Sigmoid colon (tissue), 4 donors: Measurements from ENCODE around the gene WDR91.

Source experiments
- EP300 ChIP-seq, 4 donors: sonication (generic); formaldehyde crosslinking; IDR thresholded peaks; one replicate each; pipeline ENCODE4 v1.6.1; 2017; ENCODE audit warnings: antibody characterized with exemption in 4 of 4
- POLR2A ChIP-seq, 2 donors: fragments of 450-650 bp; IDR thresholded peaks; one replicate each; pipeline ENCODE4 v1.6.1; 2016; ENCODE audit warnings: antibody characterized with exemption in 2 of 2, mild to moderate bottlenecking in 2 of 2, moderate library complexity in 2 of 2
- POLR2AphosphoS5 ChIP-seq, 4 donors: sonication (generic); formaldehyde crosslinking; IDR thresholded peaks; one replicate each; pipeline ENCODE4 v1.6.1; 2017; ENCODE audit warnings: antibody characterized with exemption in 4 of 4
- TF ChIP-seq, protein P1 (sequence below), 4 experiments: fragments of 450-650 bp in 3 of 4; fragments of 200-600 bp in 1 of 4; IDR thresholded peaks; one replicate each; pipeline ENCODE4 v1.5.1; 2016 to 2019; ENCODE audit warnings: antibody characterized with exemption in 4 of 4, mild to moderate bottlenecking in 3 of 4, moderate library complexity in 2 of 4

DNA sequence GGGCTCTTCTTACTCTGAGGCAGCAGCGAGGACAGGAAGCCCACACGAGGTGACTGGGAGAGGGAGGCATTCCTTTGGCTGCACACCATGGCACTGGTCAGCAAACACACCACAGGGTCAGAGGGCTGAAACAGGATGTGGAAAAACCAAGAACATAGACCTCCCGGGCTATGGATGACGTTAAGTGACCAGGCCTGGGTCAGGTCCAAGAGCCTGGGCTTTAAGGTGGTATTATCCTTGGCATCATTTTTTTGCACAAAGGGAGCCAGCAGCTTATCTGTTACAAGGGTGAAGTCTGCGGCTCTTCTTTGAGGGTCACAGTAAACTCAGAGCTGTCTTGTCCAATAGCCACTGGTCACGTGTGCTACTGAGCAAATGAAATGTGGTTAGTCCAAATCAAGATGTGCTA is 7.0 kb downstream of the WDR91 start:
- TF ChIP-seq EP300 (IDR thresholded peaks at IDR 0.05): no peak
- TF ChIP-seq, protein P1, sequence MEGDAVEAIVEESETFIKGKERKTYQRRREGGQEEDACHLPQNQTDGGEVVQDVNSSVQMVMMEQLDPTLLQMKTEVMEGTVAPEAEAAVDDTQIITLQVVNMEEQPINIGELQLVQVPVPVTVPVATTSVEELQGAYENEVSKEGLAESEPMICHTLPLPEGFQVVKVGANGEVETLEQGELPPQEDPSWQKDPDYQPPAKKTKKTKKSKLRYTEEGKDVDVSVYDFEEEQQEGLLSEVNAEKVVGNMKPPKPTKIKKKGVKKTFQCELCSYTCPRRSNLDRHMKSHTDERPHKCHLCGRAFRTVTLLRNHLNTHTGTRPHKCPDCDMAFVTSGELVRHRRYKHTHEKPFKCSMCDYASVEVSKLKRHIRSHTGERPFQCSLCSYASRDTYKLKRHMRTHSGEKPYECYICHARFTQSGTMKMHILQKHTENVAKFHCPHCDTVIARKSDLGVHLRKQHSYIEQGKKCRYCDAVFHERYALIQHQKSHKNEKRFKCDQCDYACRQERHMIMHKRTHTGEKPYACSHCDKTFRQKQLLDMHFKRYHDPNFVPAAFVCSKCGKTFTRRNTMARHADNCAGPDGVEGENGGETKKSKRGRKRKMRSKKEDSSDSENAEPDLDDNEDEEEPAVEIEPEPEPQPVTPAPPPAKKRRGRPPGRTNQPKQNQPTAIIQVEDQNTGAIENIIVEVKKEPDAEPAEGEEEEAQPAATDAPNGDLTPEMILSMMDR (IDR thresholded peaks at IDR 0.05): no peak
- TF ChIP-seq POLR2A (IDR thresholded peaks at IDR 0.05): no peak
- no peak for TF ChIP-seq POLR2AphosphoS5 (IDR thresholded peaks at IDR 0.05)
